Stimulated activated CD8-positive, alpha-beta memory T cell treated with anti-CD3 and anti-CD28 coated beads, Interleukin-12 subunit alpha, Interleukin-12 subunit beta, amount 100 ng/mL, for 4 hours (primary cell): ENCODE measurements around the gene THAP3.
"Not testable (repeated sequence)": the region's sequence is repeated elsewhere in the genome, so short reads cannot be mapped to it uniquely, and the experiment has no call there.

Experiments used
- DNase-seq: peaks from one replicate; pipeline ENCODE4 v3.0.0-alpha.2; 2020; ENCODE audit warnings: low read depth

Gene THAP3

GRCh38 chr1:6591222-6591621, 33.4 kb upstream of the THAP3 start:
- DNase-seq, result no peak

DNA sequence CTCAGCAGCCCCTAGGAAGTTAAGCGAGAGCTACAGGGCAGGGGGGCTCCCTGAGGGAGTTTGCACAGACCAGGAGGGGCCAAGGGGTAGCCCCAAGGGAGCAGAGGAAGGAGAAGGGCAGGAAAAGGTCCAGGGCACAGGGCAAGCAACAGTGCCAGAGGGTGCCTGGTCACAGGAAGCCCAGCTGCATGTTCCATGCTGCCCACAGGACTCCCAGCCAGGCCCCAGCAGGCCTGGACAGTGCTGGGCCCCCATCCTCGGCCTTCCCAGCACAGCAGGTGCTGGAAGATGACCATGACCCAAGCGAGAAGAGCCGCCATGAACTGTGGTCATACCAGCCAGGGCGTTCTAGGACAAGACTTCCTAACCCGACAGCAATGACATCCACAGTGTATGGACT, 33.0 kb upstream of the THAP3 start:
- no peak for DNase-seq

DNA sequence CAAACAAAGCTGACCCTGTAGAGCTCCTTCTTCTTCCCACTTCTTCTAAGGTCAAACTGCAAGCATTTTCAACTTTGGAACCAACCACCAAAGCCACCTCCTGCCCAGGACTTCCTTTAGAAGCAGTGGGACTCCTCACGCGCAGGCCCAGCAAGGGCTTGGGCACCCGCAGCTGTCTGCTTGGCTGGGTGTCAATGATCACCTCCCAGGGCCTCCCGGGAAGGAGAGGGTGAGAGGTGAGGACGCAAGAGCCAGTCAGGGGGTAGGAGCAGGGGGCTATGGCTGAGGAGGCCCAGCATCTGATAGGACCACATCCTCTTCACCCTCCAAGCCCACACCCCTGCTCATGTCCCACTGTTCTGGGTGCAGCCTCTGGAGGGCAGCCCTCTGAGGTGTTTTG, 32.2 kb upstream of the THAP3 start:
- no peak for DNase-seq

- DNase-seq, result no peak
These were observed 31.6 kb upstream of the THAP3 start for GRCh38 chr1:6592865-6593593.

DNA sequence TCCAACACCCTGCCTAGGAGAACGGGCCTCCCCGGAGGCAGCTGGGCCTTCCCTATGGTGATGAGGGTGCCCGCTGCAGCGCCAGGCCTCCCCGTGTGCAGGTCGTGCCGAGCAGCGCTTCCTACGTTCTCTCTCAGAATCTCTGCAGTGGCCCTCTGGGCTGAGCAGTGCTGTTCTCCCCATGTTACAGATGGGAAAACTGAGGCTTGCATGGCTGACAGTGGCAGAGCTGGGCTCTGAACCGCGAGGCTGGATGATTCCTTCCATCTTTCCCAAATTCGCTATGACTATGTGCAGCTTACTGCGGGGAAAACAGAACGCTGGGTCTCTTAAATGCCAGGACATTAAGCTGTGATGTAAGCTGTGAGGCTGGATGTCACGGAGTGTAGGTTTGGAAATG, 30.9 kb upstream of the THAP3 start:
- no peak for DNase-seq

- DNase-seq, result no peak
These were observed 29.5 kb upstream of the THAP3 start for GRCh38 chr1:6594977-6595740.

DNA sequence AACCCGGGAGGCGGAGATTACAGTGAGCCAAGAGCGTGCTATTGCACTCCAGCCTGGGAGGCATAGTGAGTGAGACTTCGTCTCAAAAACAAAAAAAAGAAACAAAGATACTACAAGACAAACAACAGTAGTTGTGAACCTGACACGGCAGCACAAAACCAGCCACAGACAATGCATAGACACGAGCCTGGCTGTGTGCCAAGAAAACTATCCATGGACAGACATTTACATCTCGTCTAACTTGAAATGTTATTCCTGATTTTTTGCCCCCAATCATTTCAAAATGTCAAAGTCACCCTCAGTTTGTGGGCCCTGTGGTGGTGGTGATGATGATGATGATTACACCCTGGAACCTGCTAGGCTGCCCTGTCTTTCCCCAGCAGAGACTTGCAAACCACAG, 28.3 kb upstream of the THAP3 start:
- DNase-seq, result no peak

- DNase-seq, result no peak
These were observed 27.5 kb upstream of the THAP3 start for GRCh38 chr1:6596886-6597776.

DNA sequence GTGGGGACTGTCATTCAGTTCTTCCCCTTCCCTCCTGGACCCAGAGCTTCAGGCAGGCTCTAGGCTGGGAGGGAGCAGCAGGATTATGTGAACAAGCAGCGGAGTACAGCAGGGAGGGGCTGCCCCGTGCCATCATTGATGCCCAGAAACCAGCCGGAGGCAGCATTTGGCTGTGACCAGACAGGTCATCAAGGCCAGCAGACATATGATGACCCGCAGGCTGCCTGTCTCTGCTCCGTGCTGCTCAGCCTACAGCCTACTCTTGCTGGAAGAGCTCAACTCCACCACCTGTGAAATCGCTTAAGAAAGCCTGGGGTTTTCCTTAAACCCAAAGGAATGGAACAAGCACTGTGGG, 26.9 kb upstream of the THAP3 start:
- no peak for DNase-seq

GRCh38 chr1:6599141-6599975, 25.3 kb upstream of the THAP3 start:
- DNase-seq, result peak; percentile 49

- DNase-seq, result not testable (repeated sequence)
These were observed 24.7 kb upstream of the THAP3 start for GRCh38 chr1:6599991-6600390.

DNA sequence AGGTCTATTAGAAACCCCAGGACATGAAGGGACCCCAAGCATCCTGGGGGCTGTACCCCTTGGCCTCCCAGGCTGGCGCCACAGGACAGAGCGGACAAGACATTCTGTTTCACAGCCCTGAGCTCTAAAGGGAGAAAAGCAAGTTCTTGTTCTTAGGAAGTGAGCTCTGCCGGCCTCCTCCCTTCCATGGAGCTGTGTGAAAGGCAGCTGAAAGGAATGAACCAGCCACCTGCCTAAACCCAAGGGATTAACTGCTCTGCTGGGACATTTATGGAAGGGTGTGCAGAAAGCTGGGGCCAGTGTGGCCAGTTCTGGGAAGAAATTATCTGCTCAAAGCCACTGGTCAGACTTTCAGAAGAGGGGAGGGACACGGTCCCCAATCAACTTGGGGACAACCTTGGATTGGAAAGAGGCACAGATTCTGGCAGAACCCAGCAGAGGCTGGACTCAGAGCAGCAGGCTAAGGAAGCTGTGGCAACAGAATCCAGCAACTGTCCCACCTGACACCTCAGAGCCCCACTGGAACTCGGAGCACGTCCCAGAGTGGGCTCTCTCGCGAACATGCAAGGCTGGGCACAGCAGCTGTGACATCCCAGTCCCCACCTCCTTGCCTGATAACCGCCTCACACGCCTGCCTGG, 24.1 kb upstream of the THAP3 start:
- no peak for DNase-seq

GRCh38 chr1:6601049-6601922, 23.4 kb upstream of the THAP3 start:
- DNase-seq, result peak; percentile 69

GRCh38 chr1:6601923-6602668, 22.6 kb upstream of the THAP3 start:
- DNase-seq, result no peak

DNA sequence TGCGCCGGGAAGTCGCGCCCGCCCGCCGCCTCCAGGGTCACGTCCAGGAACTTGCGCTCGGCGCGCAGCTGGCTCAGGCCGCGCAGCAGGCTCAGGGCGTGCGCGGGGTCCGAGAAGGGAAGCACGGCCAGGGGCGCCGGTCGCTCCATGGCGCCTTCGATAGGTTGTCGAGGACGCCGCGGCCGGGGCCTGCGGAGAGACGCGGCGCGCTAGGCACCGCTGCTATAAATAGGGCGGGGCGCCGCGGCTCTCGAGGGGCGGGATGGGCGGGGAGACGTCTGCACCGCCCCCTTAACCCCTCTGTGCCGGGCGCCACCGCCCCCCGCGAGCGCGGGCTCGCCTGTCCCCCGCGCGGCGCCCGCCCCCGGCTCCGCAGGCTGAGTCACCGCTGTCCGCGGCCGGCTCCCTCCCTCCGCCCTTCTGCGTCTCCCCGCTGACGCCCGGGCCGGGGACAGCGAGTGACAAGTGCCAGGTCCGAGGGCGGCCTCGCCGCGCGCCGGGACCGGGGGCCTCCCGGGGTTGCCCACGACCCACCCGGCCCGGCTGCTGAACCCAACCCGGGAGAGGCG, 21.9 kb upstream of the THAP3 start, which contains the start of gene KLHL21:
TSS of gene KLHL21 (minus strand) at position 201 of the 569 bp plus-strand sequence. CDS start at position 149, 52 bp downstream.
- peak; percentile 89 for DNase-seq

DNA sequence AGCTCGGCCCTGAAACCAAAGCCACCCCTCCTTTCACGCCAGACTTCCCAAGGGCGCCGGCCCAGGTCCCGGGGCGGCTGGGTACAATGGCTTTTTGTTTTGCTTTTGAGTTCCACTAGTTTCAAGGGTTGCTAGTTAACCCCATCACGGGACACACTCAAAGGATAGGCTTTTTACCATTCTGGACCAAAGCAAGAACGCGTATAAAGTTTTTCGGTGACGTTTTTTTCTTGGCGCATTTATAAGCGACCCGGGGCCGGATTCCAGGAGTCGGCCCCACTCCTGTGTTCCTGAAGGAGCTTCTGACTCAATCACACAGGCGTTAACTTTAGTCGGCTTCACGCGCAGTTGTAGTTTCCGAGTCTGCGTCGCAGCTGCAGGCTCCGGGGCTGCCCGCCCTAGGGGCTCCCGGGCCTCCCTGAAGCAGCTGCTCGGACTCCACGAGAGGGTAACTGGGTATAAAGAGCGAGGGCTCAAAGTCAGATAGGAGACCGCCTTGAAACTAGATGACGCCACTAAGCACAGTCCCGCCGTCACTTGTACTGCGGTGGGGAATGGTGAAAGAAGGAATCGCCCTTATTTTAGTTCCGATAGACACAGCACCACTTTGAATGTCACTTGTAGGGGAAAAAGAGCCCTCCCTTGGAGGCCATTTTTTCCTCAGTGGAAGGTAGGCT, 21.3 kb upstream of the THAP3 start:
- peak; percentile 36 for DNase-seq

DNA sequence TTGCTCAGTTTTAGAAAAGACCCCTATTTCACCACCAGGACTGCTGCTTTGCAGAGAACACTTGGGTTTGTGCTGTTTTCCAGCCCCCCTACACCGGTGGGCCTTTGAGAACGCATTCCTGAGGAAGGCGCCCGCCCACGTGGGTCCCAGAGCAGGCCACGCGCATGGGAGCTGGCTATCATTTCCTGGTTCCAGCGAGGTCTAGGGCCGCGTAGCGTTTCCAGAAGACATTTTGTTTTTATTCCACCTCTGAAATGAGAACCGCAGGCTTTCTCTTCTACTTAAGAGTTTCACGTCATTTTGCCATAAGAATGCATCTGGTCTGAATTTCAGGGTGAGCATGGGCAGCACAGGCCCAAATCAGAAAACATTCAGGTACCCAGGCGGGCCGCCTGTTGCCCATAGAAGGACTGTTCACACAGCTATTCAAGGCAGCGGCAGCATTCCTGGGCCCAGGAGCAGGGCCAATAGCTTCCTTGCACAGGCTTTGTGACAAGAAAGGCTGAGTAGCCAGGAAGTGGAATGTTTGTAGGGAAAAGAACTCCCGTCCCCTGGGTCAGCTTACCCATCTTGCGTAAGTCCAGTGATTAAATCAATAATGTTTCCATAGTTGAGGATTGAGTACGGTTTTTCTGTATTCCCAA, 20.6 kb upstream of the THAP3 start:
- DNase-seq, result no peak
